AG09319 (cell line): Measurements from ENCODE around the gene TOP2A.

Source experiments
- DNase-seq: peaks from one replicate; pipeline ENCODE4 v3.0.0-alpha.2; 2010; ENCODE audit warnings: low read depth; ENCODE audit errors: extremely low read depth
- CTCF ChIP-seq: IDR thresholded peaks from 2 replicates; pipeline ENCODE4 v1.5.1; 2011; ENCODE audit warnings: low read depth, mild to moderate bottlenecking, inconsistent platforms, low read length, moderate library complexity

TOP2A gene

GRCh38 chr17:40358323-40359038 lies 59.2 kb downstream of the TOP2A start:
- TF ChIP-seq CTCF, result peak; percentile 91
- DNase-seq, result peak; percentile 59

DNA sequence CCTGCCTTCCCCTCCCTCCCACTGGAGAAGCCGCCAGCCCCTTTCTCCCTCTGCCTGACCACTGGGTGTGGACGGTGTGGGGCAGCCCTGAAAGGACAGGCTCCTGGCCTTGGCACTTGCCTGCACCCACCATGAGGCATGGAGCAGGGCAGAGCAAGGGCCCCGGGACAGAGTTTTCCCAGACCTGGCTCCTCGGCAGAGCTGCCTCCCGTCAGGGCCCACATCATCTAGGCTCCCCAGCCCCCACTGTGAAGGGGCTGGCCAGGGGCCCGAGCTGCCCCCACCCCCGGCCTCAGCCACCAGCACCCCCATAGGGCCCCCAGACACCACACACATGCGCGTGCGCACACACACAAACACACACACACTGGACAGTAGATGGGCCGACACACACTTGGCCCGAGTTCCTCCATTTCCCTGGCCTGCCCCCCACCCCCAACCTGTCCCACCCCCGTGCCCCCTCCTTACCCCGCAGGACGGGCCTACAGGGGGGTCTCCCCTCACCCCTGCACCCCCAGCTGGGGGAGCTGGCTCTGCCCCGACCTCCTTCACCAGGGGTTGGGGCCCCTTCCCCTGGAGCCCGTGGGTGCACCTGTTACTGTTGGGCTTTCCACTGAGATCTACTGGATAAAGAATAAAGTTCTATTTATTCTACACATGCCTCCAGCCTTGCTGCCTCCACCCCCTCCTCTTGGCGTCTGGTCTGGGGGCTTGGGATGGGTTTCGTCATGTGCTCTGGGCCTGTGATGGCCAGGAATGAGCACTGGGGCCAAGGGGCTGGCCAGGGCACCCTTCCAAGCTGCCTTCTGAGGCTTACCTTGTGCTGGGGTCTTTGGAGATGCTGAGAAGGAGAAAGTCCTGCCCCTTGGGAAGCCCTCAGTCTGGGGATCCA lies 60.5 kb downstream of the TOP2A start:
- no peak for TF ChIP-seq CTCF
- DNase-seq, result no peak

GRCh38 chr17:40355804-40356758 lies 61.6 kb downstream of the TOP2A start:
- no peak for TF ChIP-seq CTCF
- no peak for DNase-seq

GRCh38 chr17:40355123-40355803 lies 62.4 kb downstream of the TOP2A start:
- no peak for DNase-seq

DNA sequence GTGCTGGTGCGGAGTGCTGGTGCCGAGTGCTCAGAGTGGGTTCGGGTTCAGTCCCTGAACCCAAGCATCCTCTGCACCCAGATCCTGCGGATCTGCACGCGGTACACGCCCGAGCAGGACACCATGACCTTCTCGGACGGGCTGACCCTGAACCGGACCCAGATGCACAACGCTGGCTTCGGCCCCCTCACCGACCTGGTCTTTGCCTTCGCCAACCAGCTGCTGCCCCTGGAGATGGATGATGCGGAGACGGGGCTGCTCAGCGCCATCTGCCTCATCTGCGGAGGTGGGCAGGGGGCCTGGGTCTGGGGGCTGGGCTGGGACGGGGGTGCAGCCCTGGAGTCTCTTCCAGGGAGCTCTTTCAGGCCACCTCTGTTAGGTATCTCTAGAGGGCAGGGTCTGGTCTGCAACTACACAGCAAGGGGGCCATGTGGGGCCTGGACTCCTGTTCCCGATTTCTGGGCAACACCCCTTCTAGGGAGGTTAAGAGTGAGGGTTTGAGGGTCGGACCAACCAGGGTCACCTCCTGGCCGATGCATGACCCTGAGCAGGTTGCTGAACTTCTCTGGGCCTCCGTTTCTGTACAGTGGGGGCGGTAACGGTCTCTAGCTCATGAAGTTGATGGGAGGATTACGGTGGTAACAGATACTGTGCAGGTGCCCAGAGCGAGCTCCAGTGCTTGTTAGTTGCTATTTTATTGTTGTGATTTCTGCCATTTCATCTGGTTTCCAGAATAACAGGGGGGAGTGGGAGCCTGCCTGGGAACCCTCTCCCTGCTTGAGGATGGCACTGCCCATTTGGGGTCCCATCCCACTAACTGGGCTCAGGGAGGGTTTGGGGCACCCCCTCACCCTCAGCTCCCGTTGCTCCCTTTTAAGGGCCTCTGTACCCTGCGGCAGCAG lies 63.2 kb downstream of the TOP2A start:
- DNase-seq, result no peak
- TF ChIP-seq CTCF, result no peak

More at GRCh38 chr17:40355123-40355803, 62.4 kb downstream of the TOP2A start:
- peak; percentile 93 for TF ChIP-seq CTCF

GRCh38 chr17:40352779-40353394 lies 64.8 kb downstream of the TOP2A start:
- no peak for DNase-seq
- TF ChIP-seq CTCF, result no peak
